ENCODE results near the gene CEP192. TPM values are rescaled to one million over a fixed set of nuclear protein-coding genes. Genes with fewer than 3 reads are reported as not detected.

CEP192 gene
- total and polyA plus RNA-seq, 2 of the 13 experiments (the other 11 are each of a cell fraction or from before 2014, with no cell fraction given), result 15.3 to 24.7 TPM

GRCh38 chr18:13137670-13138419 lies 146.7 kb downstream of the CEP192 start (continued):
- peak; percentile 49 for TF ChIP-seq ZFP36L1 (CRISPR knock-in tag; IDR thresholded peaks at IDR 0.05)
- peak; percentile 38; the same call in 1 of the 2 replicates for TF ChIP-seq GATAD1 (CRISPR knock-in tag; IDR thresholded peaks at IDR 0.05)
- TF ChIP-seq FOXO4 (CRISPR knock-in tag; conservative IDR thresholded peaks at IDR 0.05), result no peak
- peak in 1 of 2 experiments; percentile 83; a peak in 2 of 4 replicates for TF ChIP-seq POLR2A (IDR thresholded peaks at IDR 0.05; ENCODE audit: insufficient read depth in 1 of 2, low read depth in 2 of 2, low read length in 2 of 2)
- TF ChIP-seq ARID5B (CRISPR knock-in tag; IDR thresholded peaks at IDR 0.05), result peak; percentile 2; the same call in 1 of the 2 replicates
- peak; percentile 52 for TF ChIP-seq TAF1 (CRISPR knock-in tag; IDR thresholded peaks at IDR 0.05)
- TF ChIP-seq TBX2 (CRISPR knock-in tag; IDR thresholded peaks at IDR 0.05; ENCODE audit: borderline replicate concordance), result no peak
- 0 out of 2 replicates have a peak, but pooled peaks have one; percentile 25 for TF ChIP-seq ZNF546 (CRISPR knock-in tag; conservative IDR thresholded peaks at IDR 0.05)
- peak; percentile 54 for TF ChIP-seq FOXA3 (CRISPR knock-in tag; IDR thresholded peaks at IDR 0.05)
- TF ChIP-seq SIN3A (IDR thresholded peaks at IDR 0.05; ENCODE audit: borderline replicate concordance, low read depth, low read length), result peak; percentile 63; the same call in 1 of the 2 replicates
- TF ChIP-seq ZFY (CRISPR knock-in tag; IDR thresholded peaks at IDR 0.05), result peak; percentile 6; the same call in 1 of the 2 replicates
- TF ChIP-seq MEF2D (CRISPR knock-in tag; IDR thresholded peaks at IDR 0.05), result no peak
- peak; percentile 59; the same call in 1 of the 2 replicates for TF ChIP-seq KDM5A (IDR thresholded peaks at IDR 0.05; ENCODE audit: borderline replicate concordance, low read length)
- TF ChIP-seq ATF1 (CRISPR knock-in tag; IDR thresholded peaks at IDR 0.05), result 0 out of 2 replicates have a peak, but pooled peaks have one; percentile 12
- no peak for TF ChIP-seq ZNF260 (CRISPR knock-in tag; IDR thresholded peaks at IDR 0.05; ENCODE audit: borderline replicate concordance, low read depth)
- 0 out of 2 replicates have a peak, but pooled peaks have one; percentile 9 for TF ChIP-seq HMG20B (CRISPR knock-in tag; conservative IDR thresholded peaks at IDR 0.05)
- TF ChIP-seq KMT2A (CRISPR knock-in tag; IDR thresholded peaks at IDR 0.05), result peak; percentile 65; the same call in 1 of the 2 replicates
- TF ChIP-seq RORA (CRISPR knock-in tag; IDR thresholded peaks at IDR 0.05), result no peak
- peak; percentile 57 for TF ChIP-seq THRA (CRISPR knock-in tag; IDR thresholded peaks at IDR 0.05; ENCODE audit: borderline replicate concordance)
- TF ChIP-seq ZBTB25 (CRISPR knock-in tag; IDR thresholded peaks at IDR 0.05), result peak; percentile 18; the same call in 1 of the 2 replicates
- 0 out of 2 replicates have a peak, but pooled peaks have one; percentile 18 for TF ChIP-seq IKZF5 (CRISPR knock-in tag; IDR thresholded peaks at IDR 0.05)

Data from HepG2 (cell line).